Measurements from ENCODE around the gene FGFR2.

The FGFR2 gene

GRCh38 chr10:121433965-121434364, 164.3 kb downstream of the FGFR2 start:
- Histone ChIP-seq H3K27ac (ENCODE audit: low read depth, low read length) (no peak overlapping the region), H3K27me3 (ENCODE audit: insufficient read depth, low read length) (no peaks in the 10 kb centered on the region), H3K4me1 (ENCODE audit: control insufficient read depth, insufficient read depth, low read length, unreplicated experiment) (no peaks in the 10 kb centered on the region), H3K36me3 (ENCODE audit: insufficient read depth, low read length) (no peaks in the 10 kb centered on the region), H2AFZ (ENCODE audit: low read length, unreplicated experiment) (no peak overlapping the region), H3K4me3 (ENCODE audit: low read depth, low read length) (no peak overlapping the region), H3K79me2 (ENCODE audit: control insufficient read depth, insufficient read depth, low read length, unreplicated experiment) (no peaks in the 10 kb centered on the region)

- H3K27me3 ChIP-seq (ENCODE audit: insufficient read depth, low read length) = no peaks in the 10 kb centered on the region
- no peaks in the 10 kb centered on the region for H3K4me1 ChIP-seq (ENCODE audit: control insufficient read depth, insufficient read depth, low read length, unreplicated experiment)
- no peak overlapping the region for H3K27ac ChIP-seq (ENCODE audit: low read depth, low read length)
- H2AFZ ChIP-seq (ENCODE audit: low read length, unreplicated experiment) = no peak overlapping the region
- no peaks in the 10 kb centered on the region for H3K79me2 ChIP-seq (ENCODE audit: control insufficient read depth, insufficient read depth, low read length, unreplicated experiment)
- no peaks in the 10 kb centered on the region for H3K36me3 ChIP-seq (ENCODE audit: insufficient read depth, low read length)
- no peak overlapping the region for H3K4me3 ChIP-seq (ENCODE audit: low read depth, low read length)
Measured at GRCh38 chr10:121428867-121429266, 169.4 kb downstream of the FGFR2 start.
